Esophagus muscularis mucosa (tissue), 4 donors: Measurements from ENCODE around the gene LARGE1. TPM values are rescaled to one million over a fixed set of nuclear protein-coding genes. Genes with fewer than 3 reads are reported as not detected.
"Not testable (repeated sequence)": the region's sequence is repeated elsewhere in the genome, so short reads cannot be mapped to it uniquely, and the experiment has no call there.

ENCODE experiments used
- DNase-seq: peaks from one replicate; pipeline ENCODE4 v3.0.0-alpha.2; 2017; ENCODE audit errors: extremely low spot score
- H3K27ac ChIP-seq, 4 donors: fragments of 200-600 bp; sonication (generic); replicated peaks in 1 of 4; 1 replicate in 3 of 4; 2 replicates in 1 of 4; pipeline ENCODE4 v1.5.1; 2016 to 2019; ENCODE audit warnings: mild to moderate bottlenecking in 1 of 4
- H3K27me3 ChIP-seq, 4 donors: fragments of 200-600 bp; sonication (generic); one replicate each; pipeline versions ENCODE4 v1.5.1 to v1.6.0; 2016 to 2019
- H3K36me3 ChIP-seq, 4 donors: fragments of 200-600 bp; sonication (generic); one replicate each; pipeline ENCODE4 v1.5.1; 2016 to 2019
- H3K4me1 ChIP-seq, 4 donors: fragments of 200-600 bp; sonication (generic); one replicate each; pipeline ENCODE4 v1.5.1; 2016 to 2019
- H3K4me3 ChIP-seq, 4 donors: fragments of 200-600 bp; sonication (generic); 1 replicate in 2 of 4; 2 replicates in 2 of 4; pipeline ENCODE4 v1.5.1; 2016 to 2019; ENCODE audit warnings: mild to moderate bottlenecking in 4 of 4, moderate library complexity in 1 of 4
- H3K9me3 ChIP-seq, 4 donors: fragments of 200-600 bp; sonication (generic); 1 replicate in 3 of 4; 2 replicates in 1 of 4; pipeline ENCODE4 v1.5.1; 2016 to 2019
- EP300 ChIP-seq: sonication (generic); formaldehyde crosslinking; IDR thresholded peaks from one replicate; pipeline ENCODE4 v1.6.1; 2017; ENCODE audit warnings: antibody characterized with exemption
- POLR2A ChIP-seq: fragments of 450-650 bp; IDR thresholded peaks from one replicate; pipeline ENCODE4 v1.6.1; 2017; ENCODE audit warnings: antibody characterized with exemption, moderate library complexity, mild to moderate bottlenecking, low read depth
- POLR2AphosphoS5 ChIP-seq, 2 donors: sonication (generic); formaldehyde crosslinking; IDR thresholded peaks; one replicate each; pipeline ENCODE4 v1.6.1; 2017; ENCODE audit warnings: antibody characterized with exemption in 2 of 2
- WGBS: methylation state at CpG from one replicate; pipeline ENCODE4 v1.1.5; 2018; 5-methylcytosine and 5-hydroxymethylcytosine counted together
- intact Hi-C: fragments of 100-400 bp; cut with DNase I; formaldehyde crosslinking; loops from one replicate; pipeline ENCODE4 v1.15.1; 2023
- total RNA-seq, 4 donors: library from RNA; depleted of rRNA; stranded (reverse); fragments of >200 nt; gene quantifications; one replicate each; pipeline versions ENCODE4 v1.1.0 to v1.2.1, GENCODE V29; 2016
- TF ChIP-seq, protein P1 (sequence below), 3 experiments: fragments of 200-600 bp in 2 of 3; fragments of 450-650 bp in 1 of 3; sonication (generic) in 2 of 3; IDR thresholded peaks; one replicate each; pipeline ENCODE4 v1.5.1; 2017 to 2019; ENCODE audit warnings: antibody characterized with exemption in 3 of 3, mild to moderate bottlenecking in 2 of 3, moderate library complexity in 1 of 3

Gene LARGE1
- total RNA-seq, 4 donors from 2014 or later: 29.9 to 48.4 (median 32.4) TPM

DNA sequence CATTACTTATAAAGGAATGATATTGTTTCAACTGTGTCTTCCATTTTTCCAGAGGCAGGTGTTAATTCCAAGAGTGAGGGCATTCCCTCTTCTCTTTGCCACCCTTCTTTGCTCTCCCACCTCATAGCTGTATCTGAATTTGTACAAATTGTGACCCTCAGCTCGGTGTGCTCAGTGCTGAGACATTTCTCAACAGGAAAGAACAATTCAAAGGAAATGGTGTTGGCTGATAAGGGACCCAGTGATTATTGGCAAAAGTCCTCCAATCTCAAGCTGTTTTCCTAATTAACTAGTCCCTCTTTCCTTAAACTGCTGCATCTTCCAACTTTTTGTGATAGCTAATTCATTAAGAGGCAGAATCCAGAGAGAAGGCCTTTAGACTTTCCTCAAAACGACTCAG lies 453.2 kb downstream of the LARGE1 start:
- H3K4me3 ChIP-seq: no peak overlapping the region
- H3K27me3 ChIP-seq: no peaks in the 10 kb centered on the region
- no peak overlapping the region for H3K27ac ChIP-seq
- TF ChIP-seq POLR2A (no peak), EP300 (no peak), POLR2AphosphoS5 (IDR thresholded peaks at IDR 0.05) (no peak)
- TF ChIP-seq, protein P1, sequence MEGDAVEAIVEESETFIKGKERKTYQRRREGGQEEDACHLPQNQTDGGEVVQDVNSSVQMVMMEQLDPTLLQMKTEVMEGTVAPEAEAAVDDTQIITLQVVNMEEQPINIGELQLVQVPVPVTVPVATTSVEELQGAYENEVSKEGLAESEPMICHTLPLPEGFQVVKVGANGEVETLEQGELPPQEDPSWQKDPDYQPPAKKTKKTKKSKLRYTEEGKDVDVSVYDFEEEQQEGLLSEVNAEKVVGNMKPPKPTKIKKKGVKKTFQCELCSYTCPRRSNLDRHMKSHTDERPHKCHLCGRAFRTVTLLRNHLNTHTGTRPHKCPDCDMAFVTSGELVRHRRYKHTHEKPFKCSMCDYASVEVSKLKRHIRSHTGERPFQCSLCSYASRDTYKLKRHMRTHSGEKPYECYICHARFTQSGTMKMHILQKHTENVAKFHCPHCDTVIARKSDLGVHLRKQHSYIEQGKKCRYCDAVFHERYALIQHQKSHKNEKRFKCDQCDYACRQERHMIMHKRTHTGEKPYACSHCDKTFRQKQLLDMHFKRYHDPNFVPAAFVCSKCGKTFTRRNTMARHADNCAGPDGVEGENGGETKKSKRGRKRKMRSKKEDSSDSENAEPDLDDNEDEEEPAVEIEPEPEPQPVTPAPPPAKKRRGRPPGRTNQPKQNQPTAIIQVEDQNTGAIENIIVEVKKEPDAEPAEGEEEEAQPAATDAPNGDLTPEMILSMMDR (IDR thresholded peaks at IDR 0.05): no peak
- 61% methylated on average over 2 of the region's 2 CpGs for WGBS
- no peaks in the 10 kb centered on the region for H3K36me3 ChIP-seq
- H3K9me3 ChIP-seq: peaks cover 0 to 6% (median 5%) of the 10 kb centered on the region in 4 donors
- peaks cover 9 to 19% (median 14%) of the 10 kb centered on the region in 4 donors for H3K4me1 ChIP-seq
- intact Hi-C loops: no loop called here
- no peak for DNase-seq

DNA sequence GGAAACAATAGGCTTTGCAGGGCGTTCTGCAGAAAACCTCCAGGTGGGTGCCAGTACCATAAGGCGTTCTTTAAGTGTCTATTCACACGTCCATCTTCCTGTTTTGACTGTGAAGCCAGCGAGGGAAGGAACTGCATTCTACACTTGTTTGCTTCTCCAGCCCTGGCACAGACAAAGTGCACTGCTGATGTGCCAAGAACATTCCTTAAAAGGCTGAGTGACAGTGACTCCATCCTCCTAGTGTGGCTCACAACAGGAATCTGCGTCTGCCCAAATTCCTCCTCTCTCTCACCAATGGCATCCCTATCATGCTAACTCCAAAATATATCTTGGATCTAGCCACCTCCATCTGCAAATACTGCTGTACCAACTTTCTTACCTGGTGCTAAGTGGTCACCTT lies 454.7 kb downstream of the LARGE1 start:
- TF ChIP-seq, protein P1 (IDR thresholded peaks at IDR 0.05): no peak
- TF ChIP-seq POLR2AphosphoS5 (IDR thresholded peaks at IDR 0.05) (no peak), EP300 (no peak), POLR2A (no peak)
- WGBS: 38% methylated on average over 5 of the region's 5 CpGs
- peaks cover 0 to 9% (median 8%) of the 10 kb centered on the region in 4 donors for H3K9me3 ChIP-seq
- no peak overlapping the region for H3K27ac ChIP-seq
- intact Hi-C loops: no loop called here
- DNase-seq: no peak
- peaks cover 9 to 19% (median 13%) of the 10 kb centered on the region in 4 donors for H3K4me1 ChIP-seq
- no peaks in the 10 kb centered on the region for H3K36me3 ChIP-seq
- H3K27me3 ChIP-seq: no peaks in the 10 kb centered on the region
- H3K4me3 ChIP-seq: no peak overlapping the region

DNA sequence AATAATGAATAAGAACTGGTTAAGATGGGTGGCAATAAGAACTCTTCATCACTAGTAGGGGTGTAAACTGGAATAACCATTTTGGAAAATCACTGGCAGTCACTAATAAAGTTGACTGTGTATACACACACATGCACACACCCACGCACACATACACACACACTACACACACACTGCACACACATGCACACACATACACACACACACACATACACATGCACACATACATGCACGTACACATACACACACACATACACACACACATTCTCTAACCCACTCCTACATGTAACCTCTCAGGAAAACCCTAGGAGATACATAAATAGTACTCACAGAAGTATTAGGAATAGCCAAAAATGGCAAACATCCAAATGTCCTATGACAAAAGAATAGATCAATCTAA lies 455.6 kb downstream of the LARGE1 start:
- H3K4me3 ChIP-seq: no peak overlapping the region
- WGBS: 92% methylated on average over 2 of the region's 2 CpGs
- H3K27ac ChIP-seq: no peak overlapping the region
- no peaks in the 10 kb centered on the region for H3K27me3 ChIP-seq
- intact Hi-C loops: no loop called here
- TF ChIP-seq POLR2A (no peak), EP300 (no peak), POLR2AphosphoS5 (IDR thresholded peaks at IDR 0.05) (no peak)
- TF ChIP-seq, protein P1 (IDR thresholded peaks at IDR 0.05): no peak
- peaks cover 9 to 19% (median 14%) of the 10 kb centered on the region in 4 donors for H3K4me1 ChIP-seq
- DNase-seq: no peak
- H3K9me3 ChIP-seq: peaks cover 0 to 9% (median 8%) of the 10 kb centered on the region in 4 donors
- no peaks in the 10 kb centered on the region for H3K36me3 ChIP-seq

DNA sequence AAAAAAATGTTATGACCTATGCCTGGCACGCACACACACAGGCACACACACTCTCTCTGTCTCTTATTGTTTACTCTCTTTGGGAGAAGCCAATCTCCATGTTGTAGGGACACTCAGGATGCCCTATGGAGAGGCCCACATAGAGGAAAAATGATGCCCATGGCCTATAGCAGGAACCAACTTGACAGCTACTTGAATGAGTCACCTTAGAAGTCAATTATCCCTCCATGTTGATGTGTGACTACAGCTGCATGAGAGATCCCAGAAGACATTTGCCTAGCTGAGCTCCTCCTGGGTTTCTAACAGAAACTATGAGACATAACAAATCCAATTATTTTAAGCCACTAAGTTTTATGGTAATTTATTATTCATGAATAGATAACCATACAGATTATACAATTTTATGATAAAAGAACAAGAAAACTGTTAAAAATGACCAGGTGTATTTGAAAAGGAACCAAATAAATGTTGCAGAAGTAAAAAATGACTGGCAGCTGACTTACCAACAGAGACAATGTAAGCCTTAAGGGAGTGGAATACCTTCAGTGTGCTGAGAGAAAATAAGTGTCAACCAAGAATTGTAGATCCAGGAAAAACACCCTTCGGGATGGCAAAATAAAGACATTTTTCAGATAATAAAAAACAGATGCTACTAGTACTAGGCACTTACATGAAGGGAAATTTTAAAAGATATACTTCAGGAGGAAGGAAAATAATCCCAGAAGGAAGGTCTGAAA lies 458.4 kb downstream of the LARGE1 start:
- Histone ChIP-seq H3K27ac (no peak overlapping the region), H3K4me1 (peaks cover 9 to 15% (median 11%) of the 10 kb centered on the region in 4 donors), H3K36me3 (no peaks in the 10 kb centered on the region), H3K4me3 (no peak overlapping the region), H3K9me3 (peaks cover 0 to 9% (median 8%) of the 10 kb centered on the region in 4 donors), H3K27me3 (no peaks in the 10 kb centered on the region)
- WGBS: 77% methylated on average over 2 of the region's 2 CpGs
- intact Hi-C loops: no loop called here
- no peak for DNase-seq
- no peak for TF ChIP-seq POLR2A
- TF ChIP-seq EP300: no peak
- TF ChIP-seq POLR2AphosphoS5 (IDR thresholded peaks at IDR 0.05): no peak
- TF ChIP-seq, protein P1 (IDR thresholded peaks at IDR 0.05): no peak

DNA sequence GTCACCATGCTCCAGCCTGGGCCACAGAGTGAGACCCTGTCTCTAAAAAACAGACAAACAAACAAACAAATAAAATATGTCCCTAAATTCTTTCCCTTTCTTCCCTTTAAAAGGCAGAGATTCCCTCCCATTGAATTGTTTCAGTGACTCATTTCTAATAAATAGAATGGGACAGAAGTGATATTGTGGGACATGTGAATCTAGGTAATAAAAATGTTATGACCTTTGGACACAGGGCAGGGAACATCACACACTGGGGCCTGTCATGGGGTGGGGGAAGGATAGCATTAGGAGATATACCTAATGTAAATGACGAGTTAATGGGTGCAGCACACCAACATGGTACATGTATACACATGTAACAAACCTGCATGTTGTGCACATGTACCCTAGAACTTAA lies 459.0 kb downstream of the LARGE1 start:
- 95% methylated on average over 1 of the region's 1 CpG for WGBS
- intact Hi-C loops, H3K9me3 ChIP-seq, DNase-seq, H3K27me3 ChIP-seq, H3K4me3 ChIP-seq, H3K27ac ChIP-seq, H3K36me3 ChIP-seq: not testable (repeated sequence)
- H3K4me1 ChIP-seq: peaks cover 9 to 15% (median 11%) of the 10 kb centered on the region in 4 donors
